ENCODE measurements around the gene SLC25A33.

GRCh38 chr1:9569267-9569666 is 30.0 kb downstream of the SLC25A33 start:
- no peak for TF ChIP-seq CTCF (IDR thresholded peaks at IDR 0.05)
- no peak for TF ChIP-seq POLR2A (IDR thresholded peaks at IDR 0.05)
- no peak for TF ChIP-seq EP300 (IDR thresholded peaks at IDR 0.05)
- no peak for TF ChIP-seq POLR2AphosphoS5 (IDR thresholded peaks at IDR 0.05)
